ENCODE data around the gene DUS1L. TPM values are rescaled to one million over a fixed set of nuclear protein-coding genes. Genes with fewer than 3 reads are reported as not detected.

Gene DUS1L
- total and polyA plus RNA-seq, 2 experiments from 2014 or later, result 66.0 to 122 TPM

GRCh38 chr17:82053556-82054263 is 11.9 kb downstream of the DUS1L start:
- no peaks in the 10 kb centered on the region; the same call in 2 of the 3 replicates for H3K4me1 Mint-ChIP-seq
- Histone ChIP-seq H3K4me2 (no peak overlapping the region), H3F3A (replicated peaks; ENCODE audit: low read depth) (0 out of 2 replicates have a peak, but pooled peaks cover 6% of the 10 kb centered on the region), H3K4me3 (peak overlapping the region; percentile 89; the same call in 1 of the 2 replicates), H3K27ac (ENCODE audit: low read depth) (no peak overlapping the region), H3K4me1 (ENCODE audit: insufficient read depth) (no peaks in the 10 kb centered on the region), H3K9me2 (ENCODE audit: insufficient read depth) (no peaks in the 10 kb centered on the region), H4K20me1 (replicated peaks; ENCODE audit: insufficient read depth) (peaks cover 8% of the 10 kb centered on the region; the same call in 1 of the 2 replicates), H3K27me3 (ENCODE audit: insufficient read depth) (no peaks in the 10 kb centered on the region), H3K36me3 (ENCODE audit: insufficient read depth) (peaks cover 4% of the 10 kb centered on the region; the same call in 1 of the 2 replicates), H3K79me2 (replicated peaks; ENCODE audit: insufficient read depth) (peaks cover 9% of the 10 kb centered on the region; the same call in 1 of the 2 replicates), H2AFZ (no peak overlapping the region)
- H3K36me3 Mint-ChIP-seq (ENCODE audit: low read depth), result peaks cover 21% of the 10 kb centered on the region
- DNase-seq (ENCODE audit: low spot score), result no peak
- no peak overlapping the region for H3K27ac Mint-ChIP-seq
- H3K9me3 Mint-ChIP-seq, result no peaks in the 10 kb centered on the region
- no peak for TF ChIP-seq EZH2phosphoT487 (IDR thresholded peaks at IDR 0.05; ENCODE audit: unreplicated experiment)
- no peak for TF ChIP-seq EZH2 (IDR thresholded peaks at IDR 0.05; ENCODE audit: low read depth, unreplicated experiment)
- no peak for ATAC-seq
- peaks cover 15% of the 10 kb centered on the region for H3K27me3 Mint-ChIP-seq (ENCODE audit: insufficient read depth, low read depth, poor library complexity)
- H3K4me3 Mint-ChIP-seq, result peak overlapping the region; percentile 86

- no peak for ATAC-seq
Measured at GRCh38 chr17:82053130-82053529, 12.5 kb downstream of the DUS1L start.

More at GRCh38 chr17:82053130-82053529, 12.5 kb downstream of the DUS1L start:
- Histone ChIP-seq H3K4me1 (ENCODE audit: insufficient read depth) (no peaks in the 10 kb centered on the region), H3K79me2 (replicated peaks; ENCODE audit: insufficient read depth) (peaks cover 9% of the 10 kb centered on the region; the same call in 1 of the 2 replicates), H2AFZ (no peak overlapping the region), H3F3A (replicated peaks; ENCODE audit: low read depth) (0 out of 2 replicates have a peak, but pooled peaks cover 6% of the 10 kb centered on the region), H3K36me3 (ENCODE audit: insufficient read depth) (peaks cover 4% of the 10 kb centered on the region; the same call in 1 of the 2 replicates), H3K4me2 (peak overlapping the region; percentile 89), H3K4me3 (peak overlapping the region; percentile 89), H3K27me3 (ENCODE audit: insufficient read depth) (no peaks in the 10 kb centered on the region), H4K20me1 (replicated peaks; ENCODE audit: insufficient read depth) (peaks cover 8% of the 10 kb centered on the region; the same call in 1 of the 2 replicates), H3K9me2 (ENCODE audit: insufficient read depth) (no peaks in the 10 kb centered on the region), H3K27ac (ENCODE audit: low read depth) (no peak overlapping the region)
- Mint-ChIP-seq H3K4me3 (peak overlapping the region; percentile 86), H3K27ac (no peak overlapping the region), H3K4me1 (no peaks in the 10 kb centered on the region; the same call in 2 of the 3 replicates), H3K27me3 (ENCODE audit: insufficient read depth, low read depth, poor library complexity) (peaks cover 14% of the 10 kb centered on the region), H3K9me3 (no peaks in the 10 kb centered on the region), H3K36me3 (ENCODE audit: low read depth) (peaks cover 21% of the 10 kb centered on the region)
- DNase-seq (ENCODE audit: low spot score), result no peak
- TF ChIP-seq REST (IDR thresholded peaks at IDR 0.05; ENCODE audit: unreplicated experiment), result no peak
- TF ChIP-seq POLR2AphosphoS5 (IDR thresholded peaks at IDR 0.05; ENCODE audit: low read depth), result no peak

Measured in GM23338 (cell line).